H1 (cell line): ENCODE measurements around the gene UCP1. TPM values are rescaled to one million over a fixed set of nuclear protein-coding genes. Genes with fewer than 3 reads are reported as not detected.

ENCODE experiments used
- ATF2 ChIP-seq: IDR thresholded peaks from 2 replicates; pipeline ENCODE4 v1.6.1; 2012; ENCODE audit warnings: low read length, inconsistent platforms
- MAX ChIP-seq: IDR thresholded peaks from 2 replicates; pipeline ENCODE4 v1.6.1; 2012; ENCODE audit warnings: inconsistent platforms
- POLR2AphosphoS5 ChIP-seq: IDR thresholded peaks from 2 replicates; pipeline ENCODE4 v1.6.1; 2011; ENCODE audit warnings: low read depth, low read length
- polyA plus RNA-seq, 7 experiments: library from polyadenylated mRNA; depleted of rRNA in 3 of 7; stranded (reverse) in 5 of 7; unstranded in 2 of 7; fragments of >200 nt in 5 of 7; fragments of 200-250 nt in 2 of 7; gene quantifications; 1 replicate in 5 of 7; 2 replicates in 1 of 7; 4 replicates in 1 of 7; pipeline versions ENCODE4 v1.2.1 to v1.2.3, GENCODE V29; 2011 to 2013; ENCODE audit warnings: missing spikeins in 2 of 7, mixed read lengths in 2 of 7
- total RNA-seq: library from RNA; stranded (reverse); fragmentation: NEBNext Ultra II Directional; extraction: Animal tissue kit (Norgen Biotek cat#: 25700); gene quantifications from 2 replicates; pipeline ENCODE4 v1.2.1, GENCODE V29; 2021

UCP1 gene
- total and polyA plus RNA-seq, 2 of the 8 experiments (the other 6 are each of a cell fraction or from before 2014, with no cell fraction given) = 0.20 to 0.44 TPM

- TF ChIP-seq ATF2 (no peak), POLR2AphosphoS5 (no peak), MAX (peak; percentile 50; the same call in 1 of the 2 replicates)
- TF ChIP-seq, all 59 proteins: peak for 2
Measured at GRCh38 chr4:140579278-140579677, 10.5 kb upstream of the UCP1 start (continued).
